GM12892 (cell line): ENCODE results near the gene SDK2.

ENCODE experiments used
- POLR2A ChIP-seq: IDR thresholded peaks from 2 replicates; pipeline ENCODE4 v1.6.1; 2011; ENCODE audit warnings: low read depth, low read length, control low read depth
- POLR2AphosphoS5 ChIP-seq: IDR thresholded peaks from 2 replicates; pipeline ENCODE4 v1.6.1; 2011; ENCODE audit warnings: low read depth, low read length, control low read depth
- TAF1 ChIP-seq: IDR thresholded peaks from 2 replicates; pipeline ENCODE4 v1.6.1; 2011; ENCODE audit warnings: low read depth, mild to moderate bottlenecking, control low read depth, low read length, borderline replicate concordance

GRCh38 chr17:73286863-73287296 lies 357.4 kb downstream of the SDK2 start:
- TF ChIP-seq POLR2A (no peak), TAF1 (no peak), POLR2AphosphoS5 (no peak)
